ENCODE results near the gene TBCE.

TBCE gene, protein sequence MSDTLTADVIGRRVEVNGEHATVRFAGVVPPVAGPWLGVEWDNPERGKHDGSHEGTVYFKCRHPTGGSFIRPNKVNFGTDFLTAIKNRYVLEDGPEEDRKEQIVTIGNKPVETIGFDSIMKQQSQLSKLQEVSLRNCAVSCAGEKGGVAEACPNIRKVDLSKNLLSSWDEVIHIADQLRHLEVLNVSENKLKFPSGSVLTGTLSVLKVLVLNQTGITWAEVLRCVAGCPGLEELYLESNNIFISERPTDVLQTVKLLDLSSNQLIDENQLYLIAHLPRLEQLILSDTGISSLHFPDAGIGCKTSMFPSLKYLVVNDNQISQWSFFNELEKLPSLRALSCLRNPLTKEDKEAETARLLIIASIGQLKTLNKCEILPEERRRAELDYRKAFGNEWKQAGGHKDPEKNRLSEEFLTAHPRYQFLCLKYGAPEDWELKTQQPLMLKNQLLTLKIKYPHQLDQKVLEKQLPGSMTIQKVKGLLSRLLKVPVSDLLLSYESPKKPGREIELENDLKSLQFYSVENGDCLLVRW
- total RNA-seq: 2.3 to 3.7 (median 2.4) reads per million in 3 donors

DNA sequence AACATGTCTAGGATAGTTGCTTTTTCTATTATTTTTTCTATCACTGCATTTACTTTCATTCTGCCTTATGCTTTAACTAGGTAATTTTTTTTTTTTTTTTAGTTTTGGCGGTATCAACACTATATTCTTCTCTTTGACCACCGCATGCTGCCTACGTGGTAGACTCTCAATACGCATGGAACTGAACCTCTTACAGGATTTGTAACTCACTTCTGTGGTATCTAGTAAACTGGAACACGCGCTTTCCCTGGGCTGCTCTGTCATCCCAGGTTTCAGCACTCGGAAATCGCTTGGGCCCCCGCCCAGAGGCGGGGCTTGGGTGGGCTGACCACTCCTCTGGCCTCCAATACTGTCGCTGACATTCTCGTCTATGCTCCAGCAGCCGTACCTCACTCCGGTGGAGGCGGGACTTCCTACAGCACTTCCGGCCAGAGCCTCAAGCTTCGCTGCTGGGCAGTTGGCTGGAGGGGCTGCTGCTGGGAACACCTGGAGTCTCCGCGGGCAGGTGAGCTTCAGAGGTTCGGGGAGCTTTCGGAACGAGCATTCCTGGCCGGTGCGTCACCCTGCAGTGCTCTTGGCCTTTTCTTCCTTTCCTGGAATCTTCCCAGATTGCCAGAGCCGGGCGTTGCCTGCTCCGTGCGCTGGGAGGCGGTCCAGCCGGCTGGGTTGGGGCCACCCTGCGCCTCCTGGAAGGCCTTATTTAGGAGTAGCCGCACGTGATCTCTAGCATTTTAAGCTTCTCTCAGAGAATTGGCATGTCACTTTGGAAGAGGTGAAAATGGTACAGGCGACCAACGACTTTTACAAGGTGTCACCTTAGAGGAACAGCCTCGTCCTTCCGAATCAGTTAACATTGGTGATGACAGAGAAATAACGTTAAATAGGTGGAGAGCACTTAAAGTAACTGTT lies at the start of gene TBCE:
Gene TBCE, plus strand, starts transcription at position 428 of the 909 bp plus-strand sequence. CDS start 12,623 bp downstream, outside the sequence.
- Histone ChIP-seq H3K27me3 (replicated peaks; ENCODE audit: control insufficient read depth, insufficient read depth, low read length, poor library complexity, severe bottlenecking) (no peaks in the 10 kb centered on the region), H3K9me3 (ENCODE audit: control insufficient read depth, low read length) (no peaks in the 10 kb centered on the region), H3K4me3 (ENCODE audit: insufficient read depth, low read depth, low read length, poor library complexity, severe bottlenecking) (peak within 1 kb of the TSS; percentile 99), H3K4me1 (ENCODE audit: control insufficient read depth, insufficient read depth, low read length, poor library complexity, severe bottlenecking) (no peaks in the 10 kb centered on the region), H3K27ac (ENCODE audit: insufficient read depth, low read length, poor library complexity, severe bottlenecking) (peak within 1 kb of the TSS; percentile 79), H3K36me3 (ENCODE audit: control insufficient read depth, insufficient read depth, low read length) (no peaks in the 10 kb centered on the region)
- DNase-seq: peak; percentile 64 to 78 (median 72)

DNA sequence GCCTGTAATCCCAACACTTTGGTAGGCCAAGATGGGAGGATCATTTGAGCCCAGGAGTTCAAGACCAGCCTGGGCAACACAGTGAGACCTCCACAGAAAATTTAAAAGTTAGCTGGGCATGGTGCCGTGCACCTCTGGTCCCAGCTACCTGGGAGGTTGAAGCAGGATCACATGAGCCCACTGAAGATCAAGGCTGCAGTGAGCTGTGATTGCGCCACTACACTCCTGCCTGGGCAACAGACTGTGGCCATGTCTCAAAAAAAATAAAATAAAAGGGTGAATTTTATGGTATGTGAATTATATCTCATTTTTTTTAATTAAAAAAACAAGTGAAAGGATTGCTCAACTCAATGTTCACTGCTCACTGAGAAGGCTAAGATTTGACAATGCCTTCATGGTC lies 48.0 kb upstream of the TBCE start:
- Histone ChIP-seq H3K4me3 (ENCODE audit: insufficient read depth, low read depth, low read length, poor library complexity, severe bottlenecking) (no peak overlapping the region), H3K36me3 (ENCODE audit: control insufficient read depth, insufficient read depth, low read length) (peaks cover 12% of the 10 kb centered on the region), H3K4me1 (ENCODE audit: control insufficient read depth, insufficient read depth, low read length, poor library complexity, severe bottlenecking) (peaks cover 42% of the 10 kb centered on the region), H3K9me3 (ENCODE audit: control insufficient read depth, low read length) (no peaks in the 10 kb centered on the region), H3K27me3 (replicated peaks; ENCODE audit: control insufficient read depth, insufficient read depth, low read length, poor library complexity, severe bottlenecking) (no peaks in the 10 kb centered on the region), H3K27ac (ENCODE audit: insufficient read depth, low read length, poor library complexity, severe bottlenecking) (no peak overlapping the region)
- no peak for DNase-seq

DNA sequence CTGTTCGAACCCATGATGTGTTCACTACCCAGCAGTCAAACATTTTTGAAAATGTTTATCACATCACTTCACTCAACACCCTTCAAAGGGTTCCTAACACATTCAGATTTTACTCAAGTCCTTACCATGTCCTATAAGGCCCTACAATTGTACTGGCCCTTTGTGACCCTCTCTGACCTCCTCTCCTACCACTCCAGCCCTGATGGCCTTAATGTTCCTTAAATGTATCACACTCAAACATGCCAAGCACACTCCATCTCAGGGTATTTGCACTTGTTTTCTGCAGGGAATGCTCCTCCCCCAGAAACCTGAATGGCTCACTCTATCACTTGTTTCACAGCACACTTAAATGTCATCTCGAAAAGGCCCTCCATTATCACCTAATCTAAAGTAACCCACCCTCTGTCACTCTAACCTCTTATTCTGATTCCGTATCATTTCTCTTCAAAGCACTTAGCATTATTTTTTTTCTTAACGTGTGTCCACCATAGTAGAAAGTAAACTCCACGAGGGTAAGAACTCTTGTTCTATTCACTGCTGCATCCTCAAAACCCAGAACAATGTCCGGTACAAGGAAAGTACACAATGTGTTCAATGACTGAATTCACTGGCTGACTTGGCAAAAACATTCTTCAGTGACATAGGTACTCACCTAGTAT lies 46.6 kb upstream of the TBCE start:
- Histone ChIP-seq H3K27ac (ENCODE audit: insufficient read depth, low read length, poor library complexity, severe bottlenecking) (no peak overlapping the region), H3K9me3 (ENCODE audit: control insufficient read depth, low read length) (no peaks in the 10 kb centered on the region), H3K4me1 (ENCODE audit: control insufficient read depth, insufficient read depth, low read length, poor library complexity, severe bottlenecking) (peaks cover 43% of the 10 kb centered on the region), H3K27me3 (replicated peaks; ENCODE audit: control insufficient read depth, insufficient read depth, low read length, poor library complexity, severe bottlenecking) (no peaks in the 10 kb centered on the region), H3K36me3 (ENCODE audit: control insufficient read depth, insufficient read depth, low read length) (peaks cover 12% of the 10 kb centered on the region), H3K4me3 (ENCODE audit: insufficient read depth, low read depth, low read length, poor library complexity, severe bottlenecking) (no peak overlapping the region)
- no peak for DNase-seq

DNA sequence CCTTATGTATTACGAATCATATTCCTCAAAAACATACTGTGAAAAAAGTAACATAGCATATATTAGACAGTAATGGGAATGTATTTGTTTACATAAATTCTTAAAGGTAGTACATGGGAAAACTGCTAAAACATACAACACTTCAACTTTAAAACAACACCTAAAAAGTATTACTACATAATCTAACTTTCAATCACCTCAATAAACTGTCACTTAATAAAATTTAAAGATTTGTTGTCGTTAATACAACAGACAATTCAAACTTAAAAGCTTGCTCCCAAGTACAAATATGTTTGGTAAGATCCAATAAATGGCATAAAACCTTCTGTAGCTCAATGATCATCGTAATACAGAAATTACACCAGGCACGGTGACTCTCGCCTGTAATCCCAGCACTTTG lies 42.9 kb upstream of the TBCE start:
- Histone ChIP-seq H3K27ac (ENCODE audit: insufficient read depth, low read length, poor library complexity, severe bottlenecking) (no peak overlapping the region), H3K4me3 (ENCODE audit: insufficient read depth, low read depth, low read length, poor library complexity, severe bottlenecking) (peak overlapping the region; percentile 93), H3K27me3 (replicated peaks; ENCODE audit: control insufficient read depth, insufficient read depth, low read length, poor library complexity, severe bottlenecking) (no peaks in the 10 kb centered on the region), H3K9me3 (ENCODE audit: control insufficient read depth, low read length) (no peaks in the 10 kb centered on the region), H3K4me1 (ENCODE audit: control insufficient read depth, insufficient read depth, low read length, poor library complexity, severe bottlenecking) (peaks cover 41% of the 10 kb centered on the region), H3K36me3 (ENCODE audit: control insufficient read depth, insufficient read depth, low read length) (peaks cover 15% of the 10 kb centered on the region)
- DNase-seq: no peak

DNA sequence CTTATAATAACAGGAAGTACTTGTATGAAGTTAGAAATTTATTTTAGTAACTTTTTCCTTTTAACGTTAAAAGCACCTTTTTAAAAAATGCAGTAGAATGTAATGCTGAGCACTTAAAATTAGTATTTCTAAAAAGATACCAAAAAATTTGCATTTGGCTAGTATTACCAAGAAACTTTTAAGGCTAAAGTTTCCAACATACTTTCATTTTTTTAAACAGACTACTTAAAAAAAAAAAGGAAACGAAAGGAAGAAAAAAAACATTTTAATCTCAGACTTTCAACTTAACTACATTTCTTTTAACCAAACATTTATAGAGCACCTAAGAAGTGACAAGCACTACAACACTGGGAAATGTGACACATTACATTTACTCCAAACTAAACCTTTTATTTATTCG lies 42.1 kb upstream of the TBCE start:
- Histone ChIP-seq H3K4me3 (ENCODE audit: insufficient read depth, low read depth, low read length, poor library complexity, severe bottlenecking) (peak overlapping the region; percentile 93), H3K9me3 (ENCODE audit: control insufficient read depth, low read length) (no peaks in the 10 kb centered on the region), H3K36me3 (ENCODE audit: control insufficient read depth, insufficient read depth, low read length) (peaks cover 13% of the 10 kb centered on the region), H3K27ac (ENCODE audit: insufficient read depth, low read length, poor library complexity, severe bottlenecking) (peak overlapping the region; percentile 98), H3K27me3 (replicated peaks; ENCODE audit: control insufficient read depth, insufficient read depth, low read length, poor library complexity, severe bottlenecking) (no peaks in the 10 kb centered on the region), H3K4me1 (ENCODE audit: control insufficient read depth, insufficient read depth, low read length, poor library complexity, severe bottlenecking) (peaks cover 38% of the 10 kb centered on the region)
- no peak for DNase-seq

DNA sequence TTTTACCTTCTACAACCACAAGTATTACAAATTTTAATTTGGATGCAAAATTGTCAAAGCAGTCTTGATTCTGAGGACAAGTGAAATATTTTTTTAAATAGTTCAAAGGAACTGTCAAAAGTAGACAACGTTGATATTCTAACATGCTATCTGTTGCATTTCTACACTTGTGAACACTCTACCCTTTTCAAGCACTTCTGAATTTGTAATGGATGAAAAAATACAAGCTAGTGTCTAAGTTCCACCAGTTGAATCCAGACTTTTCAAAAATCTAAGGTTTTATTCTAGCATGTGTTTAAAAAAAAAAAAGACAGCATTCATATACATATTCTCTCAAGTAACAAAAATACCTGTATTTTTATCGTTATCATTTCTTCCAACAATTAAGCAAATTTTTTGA lies 41.4 kb upstream of the TBCE start:
- Histone ChIP-seq H3K9me3 (ENCODE audit: control insufficient read depth, low read length) (no peaks in the 10 kb centered on the region), H3K36me3 (ENCODE audit: control insufficient read depth, insufficient read depth, low read length) (peaks cover 8% of the 10 kb centered on the region), H3K4me3 (ENCODE audit: insufficient read depth, low read depth, low read length, poor library complexity, severe bottlenecking) (peak overlapping the region; percentile 93), H3K27me3 (replicated peaks; ENCODE audit: control insufficient read depth, insufficient read depth, low read length, poor library complexity, severe bottlenecking) (no peaks in the 10 kb centered on the region), H3K27ac (ENCODE audit: insufficient read depth, low read length, poor library complexity, severe bottlenecking) (peak overlapping the region; percentile 98), H3K4me1 (ENCODE audit: control insufficient read depth, insufficient read depth, low read length, poor library complexity, severe bottlenecking) (peaks cover 35% of the 10 kb centered on the region)
- no peak for DNase-seq

DNA sequence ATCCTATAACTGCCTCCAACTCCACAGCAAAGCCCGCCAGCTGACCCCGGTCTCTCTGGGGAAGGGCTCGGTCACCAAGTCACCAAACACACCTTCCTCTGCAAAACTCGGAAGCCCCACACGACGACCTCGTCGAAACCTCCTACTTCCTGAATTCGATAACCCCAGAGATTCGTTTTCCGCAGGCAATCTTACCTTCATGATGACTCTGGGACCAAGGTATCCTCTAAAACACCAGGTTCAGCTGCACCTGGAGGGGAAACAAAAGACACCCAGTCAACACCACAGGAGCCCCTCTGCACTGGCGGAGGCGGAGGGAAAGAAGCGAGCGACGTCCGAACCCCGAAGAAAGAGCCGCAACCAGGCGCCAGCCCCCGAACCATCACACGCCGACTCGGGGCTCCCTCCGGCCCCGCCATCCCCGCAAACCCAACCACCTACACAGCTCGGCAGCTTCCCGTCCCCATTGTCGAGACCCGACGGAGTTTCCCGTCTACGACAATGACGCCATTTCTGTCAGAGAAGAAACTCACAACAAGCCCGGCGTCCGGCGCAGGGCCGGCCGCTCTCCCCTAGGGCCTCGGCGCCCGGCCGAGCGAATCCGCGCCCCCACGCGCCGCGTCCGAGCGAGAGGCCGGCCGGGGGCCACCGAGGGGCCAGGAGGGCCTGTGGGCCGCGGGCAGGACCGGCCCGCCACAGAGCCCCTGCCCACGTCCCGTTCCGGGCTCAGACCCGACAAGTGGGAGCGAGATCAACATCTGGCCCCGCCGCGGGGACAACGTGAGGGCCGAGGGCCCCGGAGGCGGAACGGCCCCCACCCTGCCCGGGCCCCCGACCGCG lies 40.3 kb upstream of the TBCE start:
- DNase-seq: peak; percentile 59 to 65 (median 61)
- Histone ChIP-seq H3K27me3 (replicated peaks; ENCODE audit: control insufficient read depth, insufficient read depth, low read length, poor library complexity, severe bottlenecking) (no peaks in the 10 kb centered on the region), H3K27ac (ENCODE audit: insufficient read depth, low read length, poor library complexity, severe bottlenecking) (peak overlapping the region; percentile 98), H3K4me1 (ENCODE audit: control insufficient read depth, insufficient read depth, low read length, poor library complexity, severe bottlenecking) (peaks cover 36% of the 10 kb centered on the region), H3K9me3 (ENCODE audit: control insufficient read depth, low read length) (no peaks in the 10 kb centered on the region), H3K4me3 (ENCODE audit: insufficient read depth, low read depth, low read length, poor library complexity, severe bottlenecking) (peak overlapping the region; percentile 93), H3K36me3 (ENCODE audit: control insufficient read depth, insufficient read depth, low read length) (peaks cover 8% of the 10 kb centered on the region)

DNA sequence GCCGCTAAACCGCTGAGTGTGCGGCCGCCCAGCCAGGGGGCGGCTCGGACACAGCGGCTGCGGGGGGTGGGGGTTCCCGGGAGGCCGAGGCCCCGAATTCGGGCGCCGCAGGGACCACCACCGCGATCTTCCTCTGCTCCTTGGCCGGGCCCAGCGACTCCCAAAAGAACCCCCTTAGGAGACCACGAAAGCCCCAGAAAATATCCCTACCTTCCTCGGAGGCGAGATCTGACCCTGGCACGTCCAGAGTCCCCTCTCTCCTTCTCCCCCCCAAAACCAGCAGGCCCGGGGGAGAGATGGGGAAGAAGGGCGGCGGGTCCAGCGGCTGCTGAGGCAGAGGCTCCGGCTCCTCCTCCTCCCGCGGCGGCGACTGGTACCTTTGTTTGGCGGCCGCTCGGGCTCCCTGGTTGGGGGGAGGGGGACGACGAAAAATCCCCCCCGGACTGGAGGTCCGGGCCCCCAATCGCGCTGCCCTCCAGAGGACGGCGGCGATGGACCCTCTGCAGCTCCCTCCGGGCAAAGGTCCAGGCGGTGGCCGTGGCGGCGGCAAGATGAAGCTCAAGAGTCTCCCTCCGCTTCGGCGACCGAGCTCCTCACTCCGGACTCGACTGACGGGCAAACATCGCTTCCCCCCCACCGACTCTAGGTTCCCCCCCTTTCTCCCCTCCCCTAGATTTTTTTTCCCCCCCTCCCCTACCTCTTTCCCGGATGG lies 39.5 kb upstream of the TBCE start, which contains the start of gene ARID4B:
Gene ARID4B, minus strand, starts transcription at position 621 of the 712 bp plus-strand sequence. CDS start 1,260 bp downstream, outside the sequence.
- Histone ChIP-seq H3K4me3 (ENCODE audit: insufficient read depth, low read depth, low read length, poor library complexity, severe bottlenecking) (peak within 1 kb of the TSS; percentile 93), H3K4me1 (ENCODE audit: control insufficient read depth, insufficient read depth, low read length, poor library complexity, severe bottlenecking) (peaks cover 37% of the 10 kb centered on the region), H3K27ac (ENCODE audit: insufficient read depth, low read length, poor library complexity, severe bottlenecking) (peak within 1 kb of the TSS; percentile 98), H3K9me3 (ENCODE audit: control insufficient read depth, low read length) (no peaks in the 10 kb centered on the region), H3K36me3 (ENCODE audit: control insufficient read depth, insufficient read depth, low read length) (peaks cover 8% of the 10 kb centered on the region), H3K27me3 (replicated peaks; ENCODE audit: control insufficient read depth, insufficient read depth, low read length, poor library complexity, severe bottlenecking) (no peaks in the 10 kb centered on the region)
- DNase-seq: no peak

Measured in effector memory CD4-positive, alpha-beta T cell (primary cell).